Measurements from ENCODE around the gene UQCC2.

The UQCC2 gene

GRCh38 chr6:33725891-33726673 lies 14.6 kb upstream of the UQCC2 start:
- DNase-seq (ENCODE audit: low read depth in 2 of 2): no peak

- no peak for DNase-seq (ENCODE audit: low read depth in 2 of 2)
These were observed 13.7 kb upstream of the UQCC2 start for GRCh38 chr6:33725222-33725621.

GRCh38 chr6:33724102-33725023 lies 12.9 kb upstream of the UQCC2 start:
- DNase-seq (ENCODE audit: low read depth in 2 of 2): no peak

- DNase-seq (ENCODE audit: low read depth in 2 of 2): no peak
These were observed 12.0 kb upstream of the UQCC2 start for GRCh38 chr6:33723371-33724085.

- DNase-seq (ENCODE audit: low read depth in 2 of 2): no peak
These were observed 10.7 kb upstream of the UQCC2 start for GRCh38 chr6:33722103-33722623.

GRCh38 chr6:33721508-33721907 lies 10.0 kb upstream of the UQCC2 start:
- no peak for DNase-seq (ENCODE audit: low read depth in 2 of 2)

- no peak for DNase-seq (ENCODE audit: low read depth in 2 of 2)
These were observed 9.5 kb upstream of the UQCC2 start for GRCh38 chr6:33720998-33721397.

- no peak for DNase-seq (ENCODE audit: low read depth in 2 of 2)
These were observed 8.0 kb upstream of the UQCC2 start for GRCh38 chr6:33719326-33719987.

- no peak for DNase-seq (ENCODE audit: low read depth in 2 of 2)
These were observed 7.2 kb upstream of the UQCC2 start for GRCh38 chr6:33718713-33719112.

- DNase-seq (ENCODE audit: low read depth in 2 of 2): no peak
These were observed 6.5 kb upstream of the UQCC2 start for GRCh38 chr6:33717934-33718455.

GRCh38 chr6:33716890-33717632 lies 5.6 kb upstream of the UQCC2 start:
- no peak for DNase-seq (ENCODE audit: low read depth in 2 of 2)

- DNase-seq (ENCODE audit: low read depth in 2 of 2): no peak
These were observed 4.9 kb upstream of the UQCC2 start for GRCh38 chr6:33716379-33716778.

- DNase-seq (ENCODE audit: low read depth in 2 of 2): no peak
These were observed 3.0 kb upstream of the UQCC2 start for GRCh38 chr6:33714385-33715040.

- no peak for DNase-seq (ENCODE audit: low read depth in 2 of 2)
These were observed 2.3 kb upstream of the UQCC2 start for GRCh38 chr6:33713786-33714185.

GRCh38 chr6:33712914-33713313 lies 1.4 kb upstream of the UQCC2 start:
- DNase-seq (ENCODE audit: low read depth in 2 of 2): no peak

- DNase-seq (ENCODE audit: low read depth in 2 of 2): no peak
These were observed 991 bp downstream of the UQCC2 start for GRCh38 chr6:33710296-33711121.

GRCh38 chr6:33709605-33710295 lies 1.8 kb downstream of the UQCC2 start:
- DNase-seq (ENCODE audit: low read depth in 2 of 2): no peak

GRCh38 chr6:33708516-33709204 lies 2.8 kb downstream of the UQCC2 start:
- no peak for DNase-seq (ENCODE audit: low read depth in 2 of 2)
